CD4-positive, alpha-beta T cell treated with Interferon gamma for 1 hour (primary cell): ENCODE results near the gene RALGAPA2.

Experiments used
- DNase-seq: peaks from one replicate; pipeline ENCODE4 v3.0.0-alpha.2; 2020

Gene RALGAPA2

GRCh38 chr20:20529597-20529996, 182.8 kb downstream of the RALGAPA2 start:
- no peak for DNase-seq

DNA sequence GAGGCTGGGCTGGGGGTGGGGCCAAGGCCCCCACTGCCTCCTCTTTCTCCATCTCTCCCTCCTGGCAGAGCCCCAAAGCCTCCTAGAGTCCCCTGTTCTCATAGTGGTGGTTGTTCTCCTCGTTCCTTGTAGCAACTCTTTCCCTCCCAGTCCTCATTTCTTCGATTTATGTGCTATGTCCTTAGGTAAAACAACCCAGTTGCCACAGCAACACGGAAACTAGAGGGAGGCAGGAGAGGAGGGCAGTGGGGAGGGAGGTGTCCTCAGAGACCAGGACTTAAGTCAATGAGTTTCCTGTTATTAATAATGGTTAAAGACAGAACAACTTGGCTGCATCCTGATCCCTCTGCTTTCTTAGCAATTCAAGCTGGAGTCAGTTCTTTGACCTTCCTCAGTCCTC, 183.6 kb downstream of the RALGAPA2 start:
- no peak for DNase-seq

- DNase-seq, result no peak
These were observed 184.8 kb downstream of the RALGAPA2 start for GRCh38 chr20:20527661-20528060.

DNA sequence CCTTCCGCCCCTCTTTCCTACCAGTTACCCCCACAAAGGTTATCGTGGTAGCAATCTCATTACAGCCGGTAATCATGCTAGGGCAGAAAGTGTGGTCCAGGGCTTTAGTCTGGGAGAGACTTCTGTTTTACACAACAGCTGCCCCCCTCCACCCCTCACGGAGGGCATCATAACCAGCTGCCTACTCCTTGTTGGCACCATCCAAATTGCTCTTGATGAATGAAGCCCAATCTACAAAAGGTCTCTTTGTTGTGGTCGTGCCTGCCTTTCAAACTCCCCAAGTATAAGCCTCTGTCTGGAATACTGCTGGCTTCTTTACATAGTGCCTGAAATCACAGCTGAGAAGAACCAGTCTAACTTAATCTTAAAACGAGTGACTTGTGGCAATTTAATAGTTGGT, 186.7 kb downstream of the RALGAPA2 start:
- DNase-seq, result no peak

- no peak for DNase-seq
These were observed 187.2 kb downstream of the RALGAPA2 start for GRCh38 chr20:20525214-20525613.

DNA sequence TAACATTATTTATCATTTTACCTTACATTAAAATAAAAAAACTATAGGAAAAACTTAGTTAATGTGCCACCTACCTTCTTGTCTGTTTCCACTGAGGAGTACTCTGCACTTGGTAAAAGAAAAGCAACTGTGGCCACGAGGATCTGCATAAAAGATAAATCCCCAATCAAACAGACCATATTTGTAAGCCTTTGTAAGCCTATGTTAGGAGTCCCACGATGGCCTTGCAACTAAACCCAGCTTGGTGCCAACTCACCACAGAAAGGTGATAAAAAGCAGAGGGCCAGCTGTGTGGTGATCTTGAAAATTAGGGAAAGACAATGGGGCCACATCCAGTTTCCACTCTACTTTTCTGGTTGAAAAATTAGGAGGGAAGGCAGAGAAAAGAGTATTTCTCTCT, 187.7 kb downstream of the RALGAPA2 start:
- no peak for DNase-seq

GRCh38 chr20:20521736-20522135, 190.7 kb downstream of the RALGAPA2 start:
- no peak for DNase-seq

DNA sequence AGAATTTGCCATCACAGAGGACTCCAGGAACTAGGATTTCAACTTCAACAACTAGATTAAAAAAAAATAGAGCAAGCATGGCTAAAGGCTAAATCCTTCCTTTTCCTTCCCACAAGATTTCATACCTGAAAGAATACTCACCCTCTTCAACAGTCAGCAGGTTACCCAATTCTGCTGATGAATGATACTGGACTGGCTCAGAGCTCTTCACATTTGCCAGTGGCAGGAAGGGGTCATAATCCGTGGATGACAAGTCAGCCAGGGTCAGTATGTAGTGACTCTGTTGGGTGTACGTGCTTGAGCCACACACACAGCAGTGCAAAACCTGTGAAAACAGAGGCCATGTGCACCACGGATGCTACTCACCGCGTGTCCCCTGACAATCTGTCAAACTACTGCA, 191.7 kb downstream of the RALGAPA2 start:
- no peak for DNase-seq

- DNase-seq, result no peak
These were observed 193.2 kb downstream of the RALGAPA2 start for GRCh38 chr20:20519269-20519668.

GRCh38 chr20:20518263-20518662, 194.2 kb downstream of the RALGAPA2 start:
- DNase-seq, result no peak

- DNase-seq, result no peak
These were observed 195.1 kb downstream of the RALGAPA2 start for GRCh38 chr20:20517296-20517695.

DNA sequence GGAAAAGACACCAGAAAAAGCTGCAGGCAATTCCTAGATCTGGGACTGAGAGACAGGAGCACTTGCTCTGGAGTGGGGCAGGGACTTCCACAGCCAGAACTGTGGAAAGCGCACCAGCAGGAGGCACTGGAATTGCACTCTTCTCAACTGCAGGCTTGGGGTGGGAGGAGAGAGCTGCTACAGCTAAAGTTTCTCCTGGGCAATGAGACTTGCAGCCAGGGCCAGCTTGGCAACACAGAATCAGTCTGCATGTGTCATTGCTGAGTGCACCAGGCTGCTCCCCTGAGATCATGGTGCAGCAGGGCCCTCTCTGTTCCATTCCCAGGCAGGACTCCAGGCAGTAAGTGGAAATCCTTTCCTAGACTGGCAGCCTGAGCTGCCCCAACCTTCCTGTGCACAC, 198.7 kb downstream of the RALGAPA2 start:
- no peak for DNase-seq

DNA sequence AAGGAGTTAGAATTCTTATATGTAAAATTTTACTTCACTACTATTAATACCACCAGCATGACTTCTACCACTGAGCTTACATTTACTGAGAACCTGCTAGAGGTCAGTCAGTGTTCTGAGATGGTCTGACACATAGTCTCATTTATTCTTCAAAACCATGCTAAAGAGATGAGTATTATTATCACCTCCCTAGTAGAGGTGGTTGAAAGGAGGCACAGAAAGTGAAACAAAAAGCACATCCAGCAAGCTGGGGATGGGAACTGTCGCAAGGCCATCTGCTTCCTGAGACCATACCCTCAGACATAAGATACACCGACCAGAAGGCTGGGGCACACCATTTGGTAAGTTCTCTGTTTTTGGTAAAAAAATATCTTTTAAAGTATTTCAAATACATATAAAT, 206.9 kb downstream of the RALGAPA2 start:
- no peak for DNase-seq

GRCh38 chr20:20503777-20504530, 208.5 kb downstream of the RALGAPA2 start:
- DNase-seq, result no peak

- no peak for DNase-seq
These were observed 211.3 kb downstream of the RALGAPA2 start for GRCh38 chr20:20501128-20501527.

- no peak for DNase-seq
These were observed 212.1 kb downstream of the RALGAPA2 start for GRCh38 chr20:20500312-20500711.

GRCh38 chr20:20499439-20499838, 213.0 kb downstream of the RALGAPA2 start:
- DNase-seq, result no peak

DNA sequence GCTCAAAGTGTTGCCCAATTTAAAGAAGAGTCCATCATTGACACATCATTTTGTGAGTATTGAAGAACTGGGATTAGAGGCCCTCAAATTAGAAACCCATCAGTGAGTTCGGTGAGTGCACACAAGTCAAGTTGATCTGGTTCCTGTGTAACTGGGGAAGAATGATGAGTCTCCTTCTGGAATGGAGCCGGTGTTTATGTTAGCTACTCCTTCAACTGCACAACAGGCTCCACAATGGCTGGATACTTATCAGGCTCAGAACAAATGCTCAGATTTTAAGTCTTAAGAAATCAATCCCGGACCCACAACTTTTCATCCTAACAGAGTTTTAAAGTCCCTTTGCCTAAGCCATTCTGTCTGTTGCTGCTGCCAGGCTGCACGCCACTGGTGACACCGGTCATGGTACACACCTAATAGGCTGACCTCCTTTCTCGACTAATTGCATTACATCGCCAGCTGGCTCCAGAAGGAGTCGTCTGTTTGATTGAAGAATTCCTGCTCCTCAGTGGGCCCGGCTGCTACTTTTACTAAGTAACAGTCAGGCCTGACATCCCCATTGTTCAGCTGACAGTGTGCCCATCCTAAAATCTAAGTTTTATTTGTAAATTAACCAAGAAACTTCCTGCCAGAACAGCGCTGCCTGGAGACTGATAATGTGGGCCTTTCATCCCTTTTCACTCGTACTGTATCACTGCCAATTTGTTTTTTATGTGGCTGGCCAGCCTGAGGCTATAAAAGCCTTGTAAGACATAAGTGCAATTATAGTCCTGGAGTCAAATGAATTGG, 214.2 kb downstream of the RALGAPA2 start:
- DNase-seq, result no peak

GRCh38 chr20:20497242-20497978, 215.0 kb downstream of the RALGAPA2 start:
- DNase-seq, result no peak

GRCh38 chr20:20495729-20496503, 216.5 kb downstream of the RALGAPA2 start:
- DNase-seq, result no peak

DNA sequence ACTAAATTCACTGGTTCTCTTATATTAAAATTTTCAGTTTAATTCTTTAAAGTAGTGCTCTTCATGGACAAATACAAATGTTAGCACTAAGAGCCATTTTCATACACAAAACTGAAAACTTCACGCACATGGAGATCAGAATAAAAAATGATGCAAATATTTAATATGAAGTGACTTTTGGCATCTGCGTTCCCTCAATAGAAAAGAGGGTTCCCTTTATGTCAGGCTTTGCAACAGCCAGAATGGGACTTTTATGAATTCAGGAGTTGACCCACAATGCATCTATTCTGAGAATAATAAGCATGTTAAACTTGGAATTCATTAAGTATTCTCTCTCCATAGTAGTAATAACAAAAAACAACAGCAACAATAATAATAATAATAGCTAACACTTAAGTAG, 218.7 kb downstream of the RALGAPA2 start:
- DNase-seq, result no peak

DNA sequence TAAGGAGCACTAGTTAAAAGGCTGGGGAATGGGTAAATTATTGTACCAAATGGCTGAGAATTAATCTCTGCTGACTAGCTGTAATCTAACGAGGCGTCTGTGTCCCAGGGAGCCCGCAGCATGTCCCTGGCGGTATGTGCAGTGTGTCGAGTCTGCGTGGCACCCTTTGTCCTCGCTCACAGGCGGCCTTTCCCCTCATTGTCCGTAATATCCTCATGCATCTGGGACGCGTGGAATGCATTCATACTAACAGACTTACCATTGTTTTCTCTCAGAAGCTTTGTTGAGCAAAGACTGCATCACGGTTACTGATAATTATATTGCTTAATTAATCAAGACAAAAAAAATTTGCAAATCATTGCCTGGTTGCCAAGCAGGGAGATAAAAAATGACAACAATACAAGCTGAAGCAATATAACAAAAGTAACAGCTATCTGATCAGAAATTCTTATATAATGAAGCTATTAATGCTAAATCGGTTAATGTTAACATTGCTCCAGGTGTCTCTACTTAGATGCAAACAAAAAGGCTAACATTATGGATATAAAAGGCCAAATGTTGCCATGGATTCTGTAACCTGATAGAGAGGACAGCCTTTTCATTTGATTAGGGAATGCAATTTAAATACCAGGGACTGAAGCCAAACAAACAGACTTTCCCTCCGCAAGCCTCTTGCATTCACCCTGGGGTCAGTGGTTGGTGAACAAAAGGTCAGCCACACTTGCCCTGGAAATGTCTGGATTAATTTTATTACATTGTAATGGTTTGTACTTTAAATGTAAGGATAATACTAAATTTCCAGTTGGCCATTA, 219.7 kb downstream of the RALGAPA2 start:
- no peak for DNase-seq
